ENCODE measurements around the gene OR1S2. TPM values are rescaled to one million over a fixed set of nuclear protein-coding genes. Genes with fewer than 3 reads are reported as not detected.

The OR1S2 gene
- total RNA-seq, 2 donors from 2014 or later: not detected

GRCh38 chr11:58177409-58178054 lies 26.4 kb downstream of the OR1S2 start:
- Mint-ChIP-seq H3K4me3 (no peak overlapping the region), H3K36me3 (no peaks in the 10 kb centered on the region), H3K4me1 (ENCODE audit: low read depth in 2 of 2) (no peaks in the 10 kb centered on the region), H3K27ac (no peak overlapping the region), H3K27me3 (peaks cover 4 to 40% of the 10 kb centered on the region in 2 donors), H3K9me3 (peaks cover 5% of the 10 kb centered on the region)
- no peak for DNase-seq (ENCODE audit: low spot score)
- ATAC-seq: no peak

GRCh38 chr11:58165504-58166106 lies 38.3 kb downstream of the OR1S2 start:
- Mint-ChIP-seq H3K27ac (no peak overlapping the region), H3K9me3 (no peaks in the 10 kb centered on the region), H3K4me3 (no peak overlapping the region), H3K36me3 (no peaks in the 10 kb centered on the region), H3K27me3 (peaks cover 0 to 9% of the 10 kb centered on the region in 2 donors), H3K4me1 (ENCODE audit: low read depth in 2 of 2) (no peaks in the 10 kb centered on the region)
- DNase-seq (ENCODE audit: low spot score): no peak
- no peak for ATAC-seq

- ATAC-seq: no peak
Observed at GRCh38 chr11:58164990-58165389, 39.0 kb downstream of the OR1S2 start.

GRCh38 chr11:58164389-58164788 lies 39.6 kb downstream of the OR1S2 start:
- H3K27me3 Mint-ChIP-seq: peaks cover 0 to under 1% of the 10 kb centered on the region in 2 donors
- no peak overlapping the region for H3K4me3 Mint-ChIP-seq
- DNase-seq (ENCODE audit: low spot score): no peak
- no peaks in the 10 kb centered on the region for H3K36me3 Mint-ChIP-seq
- H3K9me3 Mint-ChIP-seq: no peaks in the 10 kb centered on the region
- no peak for ATAC-seq
- no peaks in the 10 kb centered on the region for H3K4me1 Mint-ChIP-seq (ENCODE audit: low read depth in 2 of 2)
- H3K27ac Mint-ChIP-seq: no peak overlapping the region

More at GRCh38 chr11:58164990-58165389, 39.0 kb downstream of the OR1S2 start:
- H3K9me3 Mint-ChIP-seq: no peaks in the 10 kb centered on the region
- DNase-seq (ENCODE audit: low spot score): no peak
- H3K27ac Mint-ChIP-seq: no peak overlapping the region
- H3K27me3 Mint-ChIP-seq: peaks cover 0 to 7% of the 10 kb centered on the region in 2 donors
- no peaks in the 10 kb centered on the region for H3K4me1 Mint-ChIP-seq (ENCODE audit: low read depth in 2 of 2)
- H3K4me3 Mint-ChIP-seq: no peak overlapping the region
- H3K36me3 Mint-ChIP-seq: no peaks in the 10 kb centered on the region

Other genes starting within 250 kb of the OR1S2 start
- not detected for gene OR9Q1, start 180.3 kb downstream of the OR1S2 start, total RNA-seq
- not detected for gene OR6Q1, start 173.2 kb downstream of the OR1S2 start, total RNA-seq
- not detected for gene OR9I1, start 78.6 kb downstream of the OR1S2 start, total RNA-seq
- gene OR9Q2, start 15.1 kb downstream of the OR1S2 start, total RNA-seq: not detected
- not detected for gene OR1S1, start 8.6 kb upstream of the OR1S2 start, total RNA-seq
- not detected for gene OR10Q1, start 24.8 kb upstream of the OR1S2 start, total RNA-seq
- gene OR10W1, start 64.1 kb upstream of the OR1S2 start, total RNA-seq: not detected
- gene OR5B17, start 154.9 kb upstream of the OR1S2 start, total RNA-seq: not detected
- gene OR5B3, start 202.7 kb upstream of the OR1S2 start, total RNA-seq: not detected
- gene OR5B2, start 224.0 kb upstream of the OR1S2 start, total RNA-seq: not detected
- not detected for gene OR5B12, start 238.1 kb upstream of the OR1S2 start, total RNA-seq